GM21526 (cell line): ENCODE data around the gene TAPBP.

Experiments
- ATAC-seq: cut with Tn5 transposase; IDR thresholded peaks from one replicate; pipeline ENCODE4 v1.9.1; 2021; ENCODE audit warnings: moderate library complexity; ENCODE audit not compliant: unreplicated experiment, low FRiP score

The TAPBP gene

DNA sequence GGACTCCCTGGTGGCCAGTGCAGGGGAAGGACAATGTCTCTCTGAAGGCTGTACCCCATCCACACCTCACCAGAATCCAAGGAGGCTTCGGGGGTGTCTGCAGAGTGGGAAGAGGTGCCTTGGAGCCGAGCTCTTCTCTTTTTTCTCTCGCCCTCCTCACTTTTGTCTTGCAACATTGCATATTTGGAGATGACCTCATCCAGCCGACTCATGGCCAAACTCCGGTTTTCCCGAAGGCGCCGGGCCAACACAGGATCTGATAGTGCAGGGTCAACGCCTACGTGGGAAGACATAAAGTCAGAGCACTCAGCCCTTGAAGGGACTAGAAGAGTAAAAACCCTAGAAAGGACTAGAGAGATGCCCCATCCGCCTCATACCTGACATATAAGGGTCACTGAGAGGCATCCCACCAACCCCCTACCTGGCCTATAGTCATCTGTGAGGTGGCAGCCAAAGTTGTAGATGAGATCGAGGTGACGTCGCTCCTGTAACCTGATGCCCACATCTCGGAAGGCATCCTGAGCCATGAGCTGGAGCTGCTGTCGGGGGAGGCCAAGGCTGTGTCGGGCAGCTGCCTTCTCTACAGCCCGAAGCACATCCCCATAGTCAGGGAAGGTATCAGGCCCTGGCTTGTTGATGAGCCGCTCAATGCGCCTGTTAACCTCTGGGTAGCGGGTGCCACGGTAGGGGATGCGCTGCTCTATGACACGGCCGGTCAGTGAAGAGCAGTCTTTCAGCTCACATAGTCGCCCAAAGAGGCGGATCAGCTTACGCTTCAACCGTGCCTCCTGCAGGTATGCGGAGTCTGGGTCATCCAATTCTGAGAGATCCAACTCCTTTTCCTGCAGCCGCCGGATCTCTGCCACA is 6.7 kb upstream of the TAPBP start:
- ATAC-seq, result no peak

DNA sequence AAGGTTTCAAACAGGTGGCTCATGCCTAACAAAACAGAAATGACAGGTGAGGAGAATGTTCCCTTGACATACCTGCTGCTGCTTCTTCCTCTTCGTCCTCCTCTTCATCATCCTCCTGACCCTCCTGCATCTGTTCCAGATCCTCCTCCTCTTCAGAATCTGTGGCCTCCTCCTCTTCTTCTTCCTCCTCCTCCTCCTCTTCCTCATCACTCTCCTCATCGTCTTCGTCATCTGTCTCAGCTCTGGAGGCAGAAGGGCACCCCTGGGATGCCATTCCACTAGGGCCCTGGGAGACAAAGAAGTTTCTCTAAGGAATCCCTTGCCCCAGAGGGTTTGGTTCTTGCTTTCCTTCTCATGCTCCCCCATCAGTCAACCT is 6.0 kb upstream of the TAPBP start:
- ATAC-seq, result no peak

DNA sequence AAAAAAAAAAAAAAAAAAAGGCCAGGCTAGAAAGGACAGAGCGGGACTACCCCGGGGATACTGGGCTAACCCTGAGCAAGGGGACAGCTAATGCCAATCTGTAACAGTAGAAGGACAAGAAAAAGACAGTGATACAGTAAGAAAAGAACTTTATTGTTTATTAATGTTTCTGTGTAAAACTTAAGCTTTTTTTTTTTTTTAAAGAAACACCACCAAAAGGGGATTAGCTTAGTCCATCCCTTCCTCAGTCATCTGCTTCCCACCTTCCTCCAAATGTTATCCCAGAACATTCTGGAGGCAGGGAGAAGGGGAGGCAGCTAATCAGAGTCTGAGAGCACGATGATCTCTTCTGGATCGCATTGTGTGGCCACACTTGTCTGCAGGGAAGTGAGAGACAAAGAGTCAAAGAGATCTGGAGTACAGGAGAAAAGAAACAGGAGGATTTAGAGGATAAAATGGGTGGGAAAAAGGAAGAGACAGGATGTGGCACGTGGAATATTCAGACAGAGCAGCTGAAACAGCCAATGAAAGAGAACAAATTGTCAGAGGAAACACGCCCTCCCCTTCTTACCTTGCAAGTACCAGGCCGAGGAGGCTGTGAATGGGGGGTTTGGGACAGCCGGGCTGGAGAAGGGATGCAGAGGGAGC is 4.7 kb upstream of the TAPBP start:
- no peak for ATAC-seq

DNA sequence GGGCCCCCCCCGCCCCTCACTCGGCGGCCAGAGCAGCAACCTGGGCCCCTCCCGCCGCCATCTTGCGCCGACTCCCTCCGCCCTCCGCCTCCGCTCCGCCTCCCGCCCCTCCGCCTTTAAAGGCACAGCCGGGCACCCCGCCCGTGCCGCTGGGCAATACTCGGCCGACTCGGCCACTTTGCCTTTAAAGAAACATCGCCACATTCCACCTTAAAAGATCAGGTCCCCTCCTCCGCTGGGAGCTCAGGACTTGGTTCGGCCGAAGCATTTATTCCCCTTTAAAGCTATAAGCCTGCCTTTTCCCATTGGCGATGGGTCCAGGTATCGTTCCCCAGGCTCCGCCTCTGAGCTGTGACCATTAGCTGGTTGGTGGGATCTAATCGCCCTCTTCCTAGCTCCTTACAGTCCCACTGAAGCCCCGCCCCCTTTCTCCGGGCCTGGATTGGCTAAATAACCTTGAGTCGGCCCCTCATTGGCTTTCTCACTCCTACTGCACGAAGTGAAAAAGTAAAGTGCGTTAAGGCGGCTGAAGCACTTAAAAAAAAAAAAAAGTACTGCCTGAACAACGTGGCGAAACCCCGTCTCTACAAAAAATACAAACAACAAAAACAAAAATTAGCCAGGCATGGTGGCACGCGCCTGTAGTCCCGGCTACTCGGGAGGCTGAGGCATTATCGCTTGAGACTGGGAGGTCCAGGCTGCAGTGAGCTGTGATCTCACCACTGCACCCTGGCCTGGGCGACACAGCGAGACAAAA is 4.0 kb upstream of the TAPBP start, which contains the start of gene ZBTB22:
Gene ZBTB22 (minus strand): TSS at position 76 of the 757 bp plus-strand sequence. CDS start 828 bp downstream, outside the sequence.
- peak; percentile 40 for ATAC-seq

DNA sequence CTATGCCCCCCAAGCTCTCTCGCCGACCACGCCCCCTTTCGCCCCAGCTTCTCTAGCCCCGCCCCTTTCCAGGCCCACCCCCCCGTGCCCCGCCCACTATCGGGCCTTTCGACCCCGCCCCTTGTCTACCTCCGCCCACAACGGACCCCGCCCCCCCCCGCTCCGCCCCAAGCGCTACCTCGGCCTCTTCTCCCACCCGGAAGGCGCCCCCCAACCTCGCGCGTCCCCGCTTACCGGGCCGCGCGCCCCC is 3.5 kb upstream of the TAPBP start:
- no peak for ATAC-seq

DNA sequence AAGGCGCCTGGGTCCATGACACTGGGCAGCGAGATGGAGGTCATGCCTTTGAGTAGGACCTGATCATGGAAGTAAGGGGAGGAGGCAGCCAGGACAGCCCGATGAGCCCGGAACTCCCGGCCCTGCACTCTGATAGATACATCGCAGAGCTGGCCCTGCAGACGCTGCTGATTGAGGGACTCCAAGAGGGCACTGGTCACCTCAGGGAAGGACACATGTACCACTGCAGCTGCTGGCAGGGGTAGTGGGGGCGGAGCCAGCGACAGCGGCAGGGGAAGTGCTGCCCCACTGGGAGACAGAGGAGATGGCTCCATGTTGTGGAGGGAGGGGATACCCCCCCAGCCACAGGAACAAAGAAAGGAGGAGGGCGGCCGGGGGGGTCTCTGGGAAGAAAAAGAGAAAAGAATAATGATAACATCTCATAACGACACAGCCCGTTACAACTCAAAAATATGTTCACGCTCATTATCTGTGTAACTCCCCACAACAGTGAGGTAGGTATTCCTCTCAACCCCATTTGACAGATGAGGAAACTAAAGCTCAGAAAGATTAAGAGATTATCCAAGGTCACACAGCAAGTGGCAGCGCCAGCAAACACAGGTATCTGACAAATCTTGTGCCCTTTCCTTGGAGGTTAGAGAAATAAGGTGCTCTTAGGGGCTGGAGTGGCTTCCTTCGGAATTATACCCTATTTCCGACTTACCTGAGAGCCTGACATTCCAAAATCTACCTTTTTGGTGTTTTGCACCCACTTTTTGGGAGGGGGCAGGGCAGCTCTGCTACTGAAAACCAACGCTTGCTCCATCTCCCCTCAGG is 2.9 kb upstream of the TAPBP start:
- no peak for ATAC-seq

DNA sequence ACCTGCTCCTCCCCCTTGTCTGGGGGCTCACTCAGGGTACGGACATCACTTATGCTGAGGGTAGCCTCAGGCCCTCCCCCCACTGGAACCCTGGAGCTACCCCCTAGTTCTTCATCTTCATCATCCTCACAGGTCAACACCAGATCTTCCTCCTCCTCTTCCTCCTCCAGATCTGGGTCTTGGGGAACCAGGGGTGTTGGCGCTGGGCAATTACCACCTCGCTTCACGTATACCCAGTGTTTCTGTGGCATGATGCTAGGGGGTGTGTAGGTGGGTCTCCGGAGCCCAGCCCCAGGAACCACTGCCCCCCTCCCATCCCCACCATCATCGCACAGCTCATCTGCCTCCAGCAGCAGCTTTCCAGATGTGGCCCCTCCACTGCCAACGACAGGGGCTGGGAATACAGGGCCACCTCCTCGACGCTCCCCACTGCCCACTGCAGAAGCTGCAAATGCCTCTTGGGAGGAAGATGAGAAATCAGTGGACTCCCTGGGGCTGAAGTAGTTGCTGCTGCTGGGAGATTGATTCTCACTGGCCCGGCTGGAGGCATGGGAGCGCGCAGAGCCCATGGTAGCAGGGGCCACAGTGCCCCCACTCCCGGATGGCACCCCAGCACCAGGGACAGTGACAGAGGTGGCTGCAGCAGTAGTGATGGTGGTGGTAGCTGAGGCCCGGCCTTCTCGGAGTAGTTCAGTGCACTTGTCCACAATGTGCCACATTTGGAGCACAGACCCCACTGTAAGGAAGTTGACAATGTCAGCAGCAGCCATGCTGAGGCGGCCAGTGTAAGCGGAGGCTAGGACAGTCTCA is 2.1 kb upstream of the TAPBP start:
- ATAC-seq, result no peak

DNA sequence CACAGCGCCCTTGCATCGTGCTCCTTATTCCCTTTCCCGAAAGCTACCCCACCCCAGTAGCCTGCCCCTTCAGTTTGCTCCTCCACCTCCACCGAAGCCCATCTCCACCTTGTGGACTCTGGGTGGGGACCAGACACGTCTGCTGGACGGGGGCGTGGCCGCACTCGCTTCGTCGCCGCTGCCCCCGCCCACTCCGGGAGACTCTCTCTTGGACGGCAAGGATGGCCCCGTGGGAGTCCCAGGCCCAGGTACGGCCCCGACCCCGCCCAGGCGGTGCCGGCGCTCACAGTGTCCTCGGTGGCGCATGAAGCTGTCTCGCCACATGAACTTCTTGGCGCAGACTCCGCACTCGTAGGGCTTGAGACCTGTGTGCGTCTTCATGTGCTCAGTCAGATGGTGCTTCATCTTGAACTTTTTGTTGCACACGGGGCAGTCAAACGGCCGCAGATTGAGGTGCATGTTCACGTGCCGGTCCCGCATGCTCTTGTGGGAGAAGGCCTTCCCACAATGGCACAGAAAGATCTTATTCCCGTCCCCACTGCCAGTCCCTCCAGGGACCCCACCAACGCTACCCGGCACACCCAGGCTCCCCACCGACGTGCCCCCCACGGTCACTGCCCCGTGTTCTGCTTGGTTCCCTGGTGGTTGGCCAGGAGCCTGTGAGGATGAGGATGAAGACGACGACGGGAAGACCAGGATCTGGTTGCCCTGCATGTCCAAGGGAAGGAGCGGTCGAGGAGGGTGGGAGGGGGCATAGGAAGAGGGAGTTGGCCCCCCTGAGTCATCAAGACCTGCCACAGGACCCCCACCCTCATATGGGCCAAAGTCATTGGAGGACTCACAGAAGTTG is 1.3 kb upstream of the TAPBP start:
- ATAC-seq, result no peak

DNA sequence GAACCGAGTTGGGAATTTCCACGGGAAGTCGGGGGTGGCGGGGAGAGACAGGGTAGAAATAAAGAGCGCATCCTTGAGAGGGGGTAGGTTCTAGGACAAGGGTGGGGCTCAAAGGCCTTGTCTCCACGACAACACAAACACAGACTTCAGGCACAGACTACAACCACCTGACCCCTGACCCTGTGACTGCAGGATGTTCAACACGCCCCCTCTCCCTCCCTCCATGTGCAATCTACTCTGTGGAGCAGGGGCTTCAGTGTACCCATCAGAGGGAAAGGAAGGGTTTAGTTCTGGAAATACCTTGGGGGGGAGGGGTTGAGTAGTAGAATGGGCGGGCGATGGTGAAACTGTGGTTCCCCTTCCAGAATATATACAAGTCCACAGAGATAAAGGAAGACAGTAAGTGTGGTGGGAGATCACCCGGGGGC is 651 bp upstream of the TAPBP start:
- ATAC-seq, result no peak

DNA sequence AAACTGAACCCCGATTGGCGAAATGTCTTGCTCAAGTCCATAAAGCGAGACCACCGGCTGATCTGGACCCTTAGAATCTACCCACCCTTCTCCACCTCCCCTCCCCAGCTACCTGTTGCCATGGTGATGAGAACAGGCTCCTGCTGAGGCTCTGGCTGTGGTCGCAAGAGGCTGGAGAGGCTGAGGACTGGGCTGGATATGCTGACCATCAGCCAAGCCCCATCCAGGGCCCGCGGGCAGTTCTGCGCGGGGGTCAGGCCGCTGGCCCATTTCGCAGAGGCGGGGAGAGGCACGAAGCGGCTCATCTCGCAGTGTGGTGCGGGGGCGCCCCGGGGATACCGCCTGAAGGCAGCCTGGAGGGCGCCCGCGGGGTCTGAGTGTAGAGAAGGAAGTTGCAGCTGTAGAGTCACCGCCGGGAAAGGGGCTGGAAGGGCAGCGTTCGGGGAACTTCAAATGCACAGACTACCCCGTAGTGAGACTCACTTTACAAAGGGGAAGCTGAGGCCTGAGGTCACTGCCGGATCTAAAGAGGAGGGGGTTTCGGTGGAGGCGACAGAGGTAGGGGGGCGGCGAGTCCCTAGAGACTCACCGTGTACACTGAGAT is 671 bp downstream of the TAPBP start:
- no peak for ATAC-seq

DNA sequence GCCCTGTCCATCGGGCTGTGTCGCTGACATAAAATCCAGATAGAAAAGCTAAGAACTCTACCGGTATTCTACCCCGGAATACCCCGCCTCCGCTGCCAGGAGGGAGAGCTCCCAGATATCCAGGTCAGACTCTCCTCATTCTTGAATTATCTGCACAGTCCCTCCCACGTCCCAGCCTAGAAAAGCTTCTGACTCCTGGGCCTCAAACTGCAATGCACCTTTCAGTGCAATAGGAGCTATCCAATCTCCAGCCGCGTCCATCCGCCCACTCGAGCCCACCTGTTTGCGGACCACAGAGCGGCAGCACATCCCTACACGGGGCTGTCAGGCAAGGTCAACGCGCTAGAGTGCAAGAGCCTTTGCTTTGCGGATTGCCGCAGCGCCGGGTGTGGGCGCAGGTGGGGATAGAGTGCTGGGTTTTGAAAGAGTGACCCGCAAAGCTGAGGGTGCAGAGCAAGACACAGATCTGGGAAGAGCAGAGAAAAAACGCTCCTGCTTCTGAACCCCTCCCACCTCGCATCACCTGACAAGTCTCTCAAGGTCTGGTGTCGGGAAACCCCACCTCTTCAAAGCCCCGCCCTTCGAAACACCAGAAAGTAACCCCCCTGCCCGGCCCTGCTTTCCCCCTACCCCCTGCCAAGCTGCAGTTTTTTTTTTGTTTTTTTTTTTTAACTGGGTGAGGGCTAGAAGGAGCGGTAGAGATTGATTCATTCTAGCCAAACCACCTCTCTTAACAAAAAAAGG is 1.3 kb downstream of the TAPBP start:
- no peak for ATAC-seq

DNA sequence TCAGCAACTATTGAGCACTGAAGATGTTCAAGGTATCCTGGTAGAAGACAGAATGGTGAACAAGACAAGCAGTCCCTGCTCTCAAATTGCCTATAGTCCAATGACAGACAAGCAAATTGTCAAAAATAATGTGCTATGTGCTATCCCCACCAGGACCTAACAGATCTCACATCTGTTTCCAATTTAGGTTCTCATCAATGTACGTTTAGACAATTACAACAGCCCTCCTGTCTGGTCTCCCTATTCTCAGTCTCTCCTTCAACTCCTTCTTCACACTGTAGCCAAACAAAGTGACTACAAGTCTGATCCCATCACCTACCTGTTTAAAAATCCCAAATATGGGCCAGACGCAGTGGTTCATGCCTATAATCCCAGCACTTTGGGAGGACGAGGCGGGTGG is 7.5 kb downstream of the TAPBP start:
- ATAC-seq, result no peak

DNA sequence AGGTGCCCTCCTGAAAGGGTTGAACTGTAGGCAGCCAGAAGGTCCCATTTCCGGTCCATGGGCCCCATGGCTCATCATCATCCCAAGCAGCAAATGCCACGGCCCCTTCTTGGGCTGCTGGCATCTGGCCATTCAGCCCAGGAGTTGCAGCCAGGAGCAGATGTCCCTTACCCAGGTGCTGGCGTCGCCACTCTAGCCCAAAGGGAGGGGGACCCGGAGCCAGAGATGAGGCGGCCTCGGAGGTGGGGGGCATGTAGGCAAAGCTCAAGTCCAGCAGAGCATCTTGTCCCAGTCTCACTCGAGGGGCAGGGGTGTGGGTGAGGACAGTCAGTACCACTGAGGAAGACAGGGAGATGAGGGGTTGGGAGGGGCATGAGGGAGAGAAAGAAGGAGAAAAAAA is 8.8 kb downstream of the TAPBP start:
- ATAC-seq, result no peak

DNA sequence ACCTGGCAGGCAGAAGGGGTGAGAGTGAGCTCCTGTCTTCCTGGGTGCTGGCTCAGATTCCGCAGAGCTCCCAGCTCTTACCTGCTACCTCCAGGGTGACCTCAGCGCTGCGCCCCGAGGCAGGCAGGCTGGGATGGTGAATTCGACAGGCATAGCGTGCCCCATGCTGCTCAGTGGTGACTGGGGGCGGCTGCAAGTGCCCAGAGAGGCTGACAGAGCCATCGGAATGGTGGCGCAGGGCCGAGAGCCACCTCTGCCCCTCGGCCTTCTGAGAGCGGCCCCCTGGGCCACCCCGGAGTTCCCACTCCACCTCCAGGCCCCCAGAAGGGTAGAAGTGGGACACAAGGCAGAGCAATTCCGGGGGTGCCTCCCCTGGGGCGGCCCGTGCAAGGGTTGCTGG is 9.7 kb downstream of the TAPBP start:
- ATAC-seq, result no peak

DNA sequence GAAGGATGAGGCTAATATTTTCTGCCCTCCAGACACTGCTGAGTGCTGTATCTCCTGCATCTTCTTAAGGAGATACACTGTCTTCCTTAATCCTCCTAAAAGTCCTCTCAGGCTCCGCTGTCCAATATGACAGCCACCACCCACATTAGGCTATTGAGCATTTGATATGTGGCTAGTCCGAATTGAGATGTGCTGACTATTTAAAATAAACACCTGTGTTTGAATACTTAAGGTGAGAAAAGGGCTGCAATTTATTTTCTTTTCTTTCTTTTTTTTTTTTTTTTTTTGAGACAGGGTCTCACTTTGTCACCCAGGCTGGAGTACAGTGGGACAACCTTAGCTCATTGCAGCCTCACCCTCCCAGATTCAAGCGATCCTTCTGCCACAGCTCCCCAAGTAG is 12.0 kb downstream of the TAPBP start:
- ATAC-seq, result no peak

DNA sequence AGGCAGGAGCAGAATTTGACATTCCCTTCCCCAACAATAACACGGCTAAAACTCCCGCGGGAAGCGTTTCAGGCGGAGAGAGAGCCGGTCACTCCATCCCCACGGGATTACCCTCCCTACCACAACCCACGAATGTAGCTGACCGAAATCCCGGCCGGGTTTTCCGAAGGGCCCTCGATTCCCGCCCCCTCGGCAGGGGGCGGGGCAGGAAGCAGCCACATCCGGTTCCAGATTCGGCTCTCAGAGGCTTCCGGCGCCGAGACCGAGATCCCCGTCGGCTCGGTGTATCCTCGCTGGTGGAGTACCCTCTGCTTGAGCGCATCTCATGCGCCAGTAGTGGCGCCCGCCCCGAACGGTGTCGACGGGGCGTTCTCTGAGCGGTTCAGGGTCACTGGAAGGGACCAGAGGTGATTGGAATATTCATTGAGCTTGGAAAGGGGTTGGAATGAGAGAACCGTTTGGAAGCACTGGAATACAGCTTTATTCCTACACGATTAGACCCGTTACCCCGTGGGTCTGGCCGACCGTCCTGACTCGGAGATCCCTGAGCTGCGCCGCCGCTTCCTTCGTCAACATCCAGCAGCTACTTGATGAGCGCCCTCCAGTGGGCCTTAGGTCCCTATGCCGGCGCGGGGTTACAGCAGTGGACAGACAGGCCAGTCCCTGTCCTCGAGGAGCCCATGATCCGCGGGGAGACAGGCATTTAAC is 14.5 kb downstream of the TAPBP start:
- peak; percentile 58 for ATAC-seq

DNA sequence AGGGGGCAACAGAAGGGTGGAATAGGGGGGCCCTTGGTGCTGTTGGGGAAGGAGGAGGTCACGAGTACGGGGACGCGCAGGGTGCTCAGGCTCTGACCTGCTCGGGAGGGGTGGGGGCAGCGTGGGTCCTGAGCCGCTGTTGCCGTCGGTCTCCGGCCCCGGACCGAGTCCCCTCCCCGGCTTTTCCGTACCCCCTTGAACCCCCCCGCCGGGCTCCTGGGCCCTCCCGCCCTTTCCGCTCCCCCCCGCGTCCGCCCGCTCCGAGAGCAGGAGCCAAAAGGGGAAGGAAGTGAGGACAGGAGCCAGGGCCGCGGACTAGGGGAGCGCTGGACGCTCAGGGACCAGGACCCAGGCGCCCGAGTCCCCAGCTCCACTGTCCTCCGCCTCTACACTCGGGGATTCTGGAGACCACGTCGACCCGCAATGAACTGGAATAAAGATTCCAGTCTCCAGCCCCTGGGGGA is 15.1 kb downstream of the TAPBP start, which contains the start of gene RGL2:
Gene RGL2 (minus strand): TSS at position 170 of the 464 bp plus-strand sequence. CDS start 332 bp downstream, outside the sequence.
- peak; percentile 22 for ATAC-seq
